Activated naive CD8-positive, alpha-beta T cell (primary cell): ENCODE results near the gene MEIOB.
"Not testable (repeated sequence)": the region's sequence is repeated elsewhere in the genome, so short reads cannot be mapped to it uniquely, and the experiment has no call there.

Source experiments
- H3K27ac Mint-ChIP-seq: one replicate; pipeline ENCODE4 v1.8.0; 2021; ENCODE audit warnings: mixed read lengths
- H3K27me3 Mint-ChIP-seq: one replicate; pipeline ENCODE4 v1.8.0; 2021; ENCODE audit warnings: mixed read lengths
- H3K36me3 Mint-ChIP-seq: one replicate; pipeline ENCODE4 v1.8.0; 2021; ENCODE audit warnings: mixed read lengths
- H3K4me1 Mint-ChIP-seq: one replicate; pipeline ENCODE4 v1.8.0; 2021; ENCODE audit warnings: low read depth, mixed read lengths
- H3K4me3 Mint-ChIP-seq: one replicate; pipeline ENCODE4 v1.8.0; 2021; ENCODE audit warnings: mild to moderate bottlenecking, mixed read lengths
- H3K9me3 Mint-ChIP-seq: one replicate; pipeline ENCODE4 v1.8.0; 2021; ENCODE audit warnings: low read depth, mixed read lengths

The MEIOB gene

DNA sequence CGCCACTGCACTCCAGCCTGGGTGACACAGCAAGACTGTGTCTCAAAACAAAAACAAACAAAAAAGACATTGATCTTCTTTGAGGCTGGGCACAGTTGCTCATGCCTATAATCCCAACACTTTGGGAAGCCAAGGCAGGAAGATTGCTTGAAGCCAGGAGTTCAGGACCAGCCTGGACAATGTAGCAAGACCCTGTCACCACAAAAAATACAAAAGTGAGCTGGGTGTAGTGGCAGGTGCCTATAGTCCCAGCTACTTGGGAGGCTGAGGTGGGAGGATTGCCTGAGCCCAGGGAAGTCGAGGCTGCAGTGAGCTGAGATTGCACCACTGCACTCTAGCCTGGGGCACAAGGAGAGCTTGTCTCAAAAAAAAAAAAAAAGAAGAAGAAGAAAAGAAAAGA is 25.7 kb upstream of the MEIOB start:
- H3K36me3 Mint-ChIP-seq, H3K27me3 Mint-ChIP-seq, H3K4me1 Mint-ChIP-seq, H3K9me3 Mint-ChIP-seq, H3K27ac Mint-ChIP-seq, H3K4me3 Mint-ChIP-seq: not testable (repeated sequence)

DNA sequence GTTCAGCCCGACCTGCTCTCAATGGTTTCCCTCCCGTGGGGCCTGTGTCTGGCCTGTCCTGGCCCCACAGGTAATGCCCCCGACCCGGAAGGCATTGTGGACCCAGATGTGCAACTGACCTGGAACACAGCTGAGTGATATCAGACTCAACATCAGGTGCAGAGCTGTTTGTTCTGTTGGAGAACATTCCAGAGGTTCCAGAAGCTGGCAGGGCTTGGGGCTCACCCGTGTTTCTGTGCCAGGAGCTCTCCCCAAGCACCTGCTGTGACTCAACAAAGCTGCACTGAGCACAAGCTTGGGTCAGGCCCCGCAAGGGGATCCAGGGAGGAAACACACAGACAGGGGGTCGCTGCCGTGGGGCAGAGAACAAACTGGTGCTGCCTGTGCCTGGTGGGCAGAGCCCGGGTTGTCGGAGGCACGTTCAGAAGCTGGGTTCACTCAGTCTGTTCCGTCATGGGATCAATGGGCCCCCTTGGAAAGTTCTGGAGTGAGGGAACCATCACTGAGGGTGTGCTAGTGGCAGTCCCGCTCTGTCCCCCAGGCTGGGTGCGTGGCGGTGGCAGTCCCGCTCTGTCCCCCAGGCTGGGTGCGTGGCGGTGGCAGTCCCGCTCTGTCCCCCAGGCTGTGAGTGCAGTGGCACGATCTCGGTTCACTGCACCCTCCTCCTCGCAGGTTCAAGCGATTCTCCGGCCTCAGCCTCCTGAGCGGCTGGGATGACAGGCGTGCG is 24.1 kb upstream of the MEIOB start:
- no peaks in the 10 kb centered on the region for H3K4me1 Mint-ChIP-seq
- H3K36me3 Mint-ChIP-seq, result no peaks in the 10 kb centered on the region
- H3K27ac Mint-ChIP-seq, result no peak overlapping the region
- no peak overlapping the region for H3K4me3 Mint-ChIP-seq
- peaks cover 3% of the 10 kb centered on the region for H3K27me3 Mint-ChIP-seq
- no peaks in the 10 kb centered on the region for H3K9me3 Mint-ChIP-seq

DNA sequence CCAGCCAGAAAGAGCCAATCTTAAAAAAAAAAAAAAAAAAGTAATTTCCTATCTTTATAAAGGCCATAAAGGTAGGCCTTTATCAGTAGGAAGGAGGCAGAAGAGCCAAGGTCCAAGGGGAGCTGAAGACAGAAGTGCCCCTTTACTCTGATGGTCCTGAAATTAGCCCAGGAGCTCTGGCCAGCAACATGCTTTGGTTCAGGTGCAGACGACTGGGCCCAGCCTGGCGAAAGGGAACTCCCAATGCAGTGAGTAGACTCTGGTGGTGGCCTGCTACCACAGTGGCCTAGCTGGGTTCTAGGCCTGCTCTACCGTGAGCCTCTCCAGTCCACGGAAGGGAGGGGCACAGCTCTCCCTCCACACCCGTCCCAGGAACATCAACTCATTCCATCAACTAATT is 23.1 kb upstream of the MEIOB start:
- H3K36me3 Mint-ChIP-seq, result no peaks in the 10 kb centered on the region
- H3K9me3 Mint-ChIP-seq, result no peaks in the 10 kb centered on the region
- peaks cover 9% of the 10 kb centered on the region for H3K27me3 Mint-ChIP-seq

DNA sequence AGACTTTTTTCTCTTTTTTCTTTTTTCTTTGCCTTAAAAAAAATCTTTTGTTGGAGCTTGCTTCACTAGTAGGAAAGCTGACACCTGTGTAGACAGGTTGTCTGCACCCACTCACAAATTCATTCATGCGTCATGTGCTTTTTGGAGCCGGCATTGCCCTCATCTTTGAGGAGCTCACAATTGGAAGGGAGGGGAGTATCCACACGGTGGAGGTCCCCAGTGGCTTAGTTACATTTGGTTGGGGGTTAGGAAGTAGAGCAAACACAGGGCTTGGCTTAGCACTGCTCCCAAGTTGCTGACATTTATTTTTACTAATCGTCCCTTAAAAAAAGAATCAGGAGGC is 18.7 kb upstream of the MEIOB start:
- Mint-ChIP-seq H3K4me1 (no peaks in the 10 kb centered on the region), H3K27ac (no peak overlapping the region), H3K27me3 (peaks cover 12% of the 10 kb centered on the region), H3K4me3 (no peak overlapping the region), H3K9me3 (no peaks in the 10 kb centered on the region), H3K36me3 (no peaks in the 10 kb centered on the region)

More for the DNA sequence above, 23.1 kb upstream of the MEIOB start:
- Mint-ChIP-seq H3K4me1 (no peaks in the 10 kb centered on the region), H3K27ac (no peak overlapping the region), H3K4me3 (no peak overlapping the region)

DNA sequence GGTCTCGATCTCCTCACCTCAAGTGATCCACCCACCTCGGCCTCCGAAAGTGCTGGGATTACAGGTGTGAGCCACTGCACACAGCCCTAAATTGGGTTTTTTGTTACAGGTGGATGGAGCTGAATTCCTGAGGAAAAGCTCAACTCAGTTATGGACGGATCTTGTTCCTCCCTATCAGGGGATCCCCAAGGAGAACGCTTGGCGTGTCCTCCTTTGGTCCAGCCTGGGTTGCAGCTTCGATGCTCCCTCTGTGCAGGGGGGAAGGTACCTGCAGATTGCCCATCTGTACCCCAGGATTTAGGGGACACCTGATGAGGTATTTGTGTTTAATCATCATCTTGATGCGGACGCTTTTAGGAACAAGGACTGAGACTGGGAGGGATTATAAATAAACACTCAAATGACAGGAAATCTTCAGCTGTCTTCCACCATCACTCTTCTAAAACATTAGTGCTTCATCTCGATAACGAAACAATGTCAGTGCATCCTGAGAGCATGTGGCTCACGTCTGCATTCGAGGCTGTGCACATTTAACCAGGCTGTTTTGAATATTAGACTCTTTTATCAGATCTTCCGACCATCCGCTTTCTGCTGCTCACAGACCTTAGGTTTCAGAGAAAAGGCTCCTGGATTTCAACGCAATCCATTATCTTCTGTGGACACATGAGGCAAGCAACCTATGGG is 18.2 kb upstream of the MEIOB start:
- Mint-ChIP-seq H3K4me3 (no peak overlapping the region), H3K27ac (no peak overlapping the region), H3K4me1 (no peaks in the 10 kb centered on the region), H3K27me3 (peaks cover 12% of the 10 kb centered on the region), H3K36me3 (no peaks in the 10 kb centered on the region), H3K9me3 (no peaks in the 10 kb centered on the region)

DNA sequence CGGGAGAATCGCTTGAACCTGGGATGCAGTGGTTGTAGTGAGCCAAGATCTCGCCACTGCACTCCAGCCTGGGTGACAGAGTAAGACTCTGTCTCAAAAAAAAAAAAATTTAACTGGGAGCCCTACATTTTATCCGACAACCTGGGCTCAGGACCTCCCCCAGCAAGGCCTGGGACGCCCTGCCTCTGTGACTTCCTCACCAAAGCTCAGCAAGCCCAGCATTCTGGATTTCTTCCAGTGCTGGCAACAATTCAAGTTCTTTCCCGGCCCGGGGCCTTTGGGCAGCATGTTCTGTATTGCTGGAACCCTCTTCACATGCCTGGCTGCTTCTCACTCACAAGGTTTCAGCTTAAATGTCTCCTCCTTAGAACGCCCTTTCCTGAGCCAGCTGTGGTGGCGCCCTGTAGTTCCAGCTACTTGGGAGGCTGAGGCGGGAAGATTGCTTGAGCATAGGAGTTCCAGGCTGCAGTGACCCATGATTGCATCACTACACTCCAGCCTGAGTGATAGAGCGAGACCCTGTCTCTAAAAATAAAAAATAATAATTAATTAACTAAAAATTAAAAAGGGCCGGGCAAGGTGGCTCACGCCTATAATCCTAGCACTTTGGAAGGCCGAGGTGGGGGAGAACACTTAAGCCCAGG is 15.9 kb upstream of the MEIOB start:
- no peak overlapping the region for H3K27ac Mint-ChIP-seq
- peaks cover 13% of the 10 kb centered on the region for H3K27me3 Mint-ChIP-seq
- no peaks in the 10 kb centered on the region for H3K4me1 Mint-ChIP-seq
- no peaks in the 10 kb centered on the region for H3K36me3 Mint-ChIP-seq
- no peak overlapping the region for H3K4me3 Mint-ChIP-seq
- H3K9me3 Mint-ChIP-seq, result no peaks in the 10 kb centered on the region

DNA sequence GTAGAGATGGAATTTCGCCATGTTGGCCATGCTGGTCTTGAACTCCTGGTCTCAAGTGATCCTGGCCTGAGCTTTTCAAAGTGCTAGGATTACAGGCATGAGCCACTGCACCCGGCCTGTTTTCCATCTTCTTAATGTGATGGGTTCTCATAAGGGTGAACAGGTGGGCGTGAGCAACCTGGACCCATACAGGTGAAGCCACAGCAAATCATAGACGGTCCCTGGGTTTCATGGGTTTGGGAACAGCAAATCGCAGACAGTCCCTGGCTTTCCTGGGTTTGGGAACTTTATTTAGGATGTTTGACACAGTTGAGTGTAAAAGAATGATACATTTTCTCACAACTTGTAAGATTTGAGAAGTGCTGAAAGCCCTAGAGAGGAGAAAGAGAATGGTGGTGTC is 12.9 kb upstream of the MEIOB start:
- Mint-ChIP-seq H3K36me3 (no peaks in the 10 kb centered on the region), H3K4me1 (no peaks in the 10 kb centered on the region), H3K27ac (no peak overlapping the region), H3K27me3 (peaks cover 7% of the 10 kb centered on the region), H3K9me3 (no peaks in the 10 kb centered on the region), H3K4me3 (no peak overlapping the region)

DNA sequence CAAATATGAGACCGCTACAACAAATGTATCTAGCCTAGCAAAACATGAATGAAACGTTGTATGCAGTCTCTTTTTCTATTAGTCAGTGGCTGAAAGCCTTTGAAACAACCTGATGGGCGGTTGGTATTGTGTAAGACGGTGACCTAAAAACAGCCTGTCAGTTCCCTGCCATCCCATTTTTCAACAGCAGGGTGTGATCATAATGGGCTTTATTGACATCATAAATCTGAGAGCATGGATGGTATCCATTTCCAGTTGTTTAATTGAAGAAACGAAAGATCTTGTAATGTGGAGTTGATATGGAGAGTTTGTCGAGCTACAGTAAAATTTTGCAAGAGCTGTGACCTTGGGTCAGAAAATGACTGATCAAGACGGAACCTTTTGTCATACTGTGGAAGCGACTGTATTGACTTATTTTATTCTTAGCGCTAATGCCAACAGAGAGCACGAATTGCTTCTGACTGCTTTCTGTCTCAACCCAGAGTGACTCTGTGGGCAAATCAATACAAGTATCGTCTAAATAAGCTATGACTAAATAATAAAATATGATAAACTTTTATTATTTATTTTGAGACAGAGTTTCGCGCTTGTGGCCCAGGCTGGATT is 12.3 kb upstream of the MEIOB start:
- Mint-ChIP-seq H3K4me1 (no peaks in the 10 kb centered on the region), H3K27me3 (peaks cover 12% of the 10 kb centered on the region), H3K9me3 (no peaks in the 10 kb centered on the region), H3K4me3 (no peak overlapping the region), H3K27ac (no peak overlapping the region), H3K36me3 (no peaks in the 10 kb centered on the region)

DNA sequence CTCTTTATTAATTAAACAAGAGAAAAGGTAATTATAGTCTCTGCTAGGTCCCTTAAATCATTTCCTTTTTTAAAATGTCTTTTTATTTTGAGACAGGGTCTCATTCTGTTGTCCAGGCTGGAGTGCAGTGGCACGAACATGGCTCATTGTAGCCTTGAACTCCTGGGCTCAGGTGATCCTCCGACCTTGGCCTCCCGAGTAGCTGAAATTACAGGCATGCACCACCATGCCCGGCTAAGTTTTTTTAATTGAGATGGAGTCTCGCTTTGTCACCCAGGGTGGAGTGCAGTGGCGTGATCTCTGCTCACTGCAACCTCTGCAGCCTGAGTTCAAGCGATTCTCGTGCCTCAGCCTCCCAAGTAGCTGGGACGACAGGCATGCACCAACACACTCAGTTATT is 9.2 kb upstream of the MEIOB start:
- H3K4me1 Mint-ChIP-seq, H3K9me3 Mint-ChIP-seq, H3K27ac Mint-ChIP-seq, H3K36me3 Mint-ChIP-seq, H3K4me3 Mint-ChIP-seq: not testable (repeated sequence)
- H3K27me3 Mint-ChIP-seq, result peaks cover 14% of the 10 kb centered on the region

DNA sequence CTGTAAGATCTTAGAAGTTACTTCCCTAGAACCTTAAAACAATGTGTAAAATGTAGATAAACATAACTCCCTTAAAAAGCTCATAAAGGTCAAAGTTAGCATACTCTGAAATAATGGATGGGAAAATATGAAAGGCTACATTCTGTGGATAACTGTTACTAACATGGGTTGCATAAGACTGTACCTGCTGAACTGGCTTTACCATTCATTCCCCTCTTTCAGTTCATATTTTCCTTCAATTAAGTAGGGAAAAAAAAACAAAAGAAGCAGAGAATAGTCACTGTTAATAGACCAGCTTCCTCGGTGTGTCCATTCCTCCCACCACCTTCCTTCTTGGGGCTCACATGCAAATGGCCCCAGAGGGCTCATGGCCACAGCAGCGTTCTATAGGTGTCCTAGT is 7.5 kb upstream of the MEIOB start:
- Mint-ChIP-seq H3K27me3 (peaks cover 14% of the 10 kb centered on the region), H3K4me3 (no peak overlapping the region), H3K4me1 (no peaks in the 10 kb centered on the region), H3K27ac (no peak overlapping the region), H3K36me3 (no peaks in the 10 kb centered on the region), H3K9me3 (no peaks in the 10 kb centered on the region)

DNA sequence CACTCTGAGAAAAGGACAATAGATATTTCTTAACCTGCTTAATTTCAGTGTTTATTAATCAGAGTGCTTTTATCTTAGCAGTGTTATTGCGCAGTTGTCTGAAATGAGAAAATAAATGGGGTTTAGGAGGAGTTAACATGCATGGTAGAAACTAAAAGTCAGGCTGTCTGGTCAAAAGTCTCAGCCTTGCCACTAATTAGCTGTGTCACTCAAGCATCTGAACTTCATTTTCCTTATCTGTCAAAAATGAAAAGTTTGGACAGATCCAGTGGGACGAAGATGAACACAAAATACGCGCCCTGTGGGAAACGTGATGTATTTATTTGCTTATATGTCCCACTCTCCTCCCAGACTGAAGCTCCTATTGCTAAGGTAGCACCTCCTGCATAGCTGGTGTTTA is 6.3 kb upstream of the MEIOB start:
- Mint-ChIP-seq H3K27ac (no peak overlapping the region), H3K4me3 (no peak overlapping the region), H3K9me3 (no peaks in the 10 kb centered on the region), H3K27me3 (peaks cover 14% of the 10 kb centered on the region), H3K36me3 (no peaks in the 10 kb centered on the region), H3K4me1 (no peaks in the 10 kb centered on the region)

DNA sequence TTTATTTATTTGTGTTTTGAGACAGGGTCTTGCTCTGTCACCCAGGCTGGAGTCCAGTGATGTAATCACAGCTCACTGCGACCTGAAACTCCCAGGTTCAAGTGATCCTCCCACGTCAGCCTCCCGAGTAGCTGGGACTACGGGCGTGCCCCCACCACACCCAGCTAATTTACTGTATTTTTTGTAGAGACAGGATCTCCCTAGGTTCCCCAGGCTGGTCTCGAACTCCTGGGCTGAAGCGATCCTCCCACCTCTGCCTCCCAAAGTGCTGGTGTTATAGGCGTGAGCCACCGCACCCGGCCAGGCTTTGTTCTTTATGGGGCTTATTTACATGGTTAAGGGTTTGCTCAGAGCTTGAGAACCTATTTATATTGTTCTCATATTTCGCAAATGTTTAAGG is 5.8 kb upstream of the MEIOB start:
- Mint-ChIP-seq H3K36me3 (no peaks in the 10 kb centered on the region), H3K4me3 (no peak overlapping the region), H3K27me3 (peaks cover 14% of the 10 kb centered on the region), H3K9me3 (no peaks in the 10 kb centered on the region), H3K27ac (no peak overlapping the region), H3K4me1 (no peaks in the 10 kb centered on the region)

DNA sequence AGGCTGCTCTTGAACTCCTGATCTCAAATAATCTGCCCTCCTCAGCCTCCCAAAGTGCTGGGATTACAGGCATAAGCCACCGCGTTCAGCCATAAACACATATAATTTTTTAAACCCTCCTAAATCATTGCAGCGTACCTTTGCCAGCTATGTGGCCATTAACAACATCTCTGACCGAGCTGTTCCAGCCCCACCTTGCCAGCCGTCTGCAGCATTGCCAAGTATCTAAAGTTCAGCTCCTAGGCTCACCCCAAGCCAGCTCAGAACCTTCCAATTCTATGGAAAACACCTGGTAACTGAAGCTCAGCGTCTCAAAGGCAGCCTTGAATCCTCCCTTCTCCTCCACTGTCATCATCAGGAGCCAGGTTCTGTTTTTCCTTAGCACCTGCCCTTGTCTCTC is 5.1 kb upstream of the MEIOB start:
- Mint-ChIP-seq H3K27ac (no peak overlapping the region), H3K4me3 (no peak overlapping the region), H3K4me1 (peaks cover 3% of the 10 kb centered on the region), H3K9me3 (no peaks in the 10 kb centered on the region), H3K27me3 (peaks cover 17% of the 10 kb centered on the region), H3K36me3 (no peaks in the 10 kb centered on the region)

DNA sequence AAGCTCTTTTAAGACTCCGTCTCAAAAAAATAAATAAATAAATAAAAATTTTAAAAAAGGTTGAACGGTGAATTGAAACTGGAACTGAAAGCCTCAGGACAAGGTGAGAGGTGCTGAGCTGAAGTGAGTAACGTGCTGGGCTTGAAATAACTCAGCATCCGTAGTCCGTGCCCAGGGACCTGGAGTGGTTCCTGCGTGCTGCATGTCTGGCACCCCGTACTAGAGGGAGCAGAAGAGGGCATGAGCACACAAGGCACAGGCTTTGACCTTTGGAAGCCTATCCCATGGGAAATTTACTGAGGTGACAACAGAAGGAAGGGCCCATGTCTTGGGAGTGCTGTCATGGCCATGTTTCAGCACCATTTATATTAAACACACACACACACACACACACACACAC is 4.5 kb upstream of the MEIOB start:
- peaks cover 17% of the 10 kb centered on the region for H3K27me3 Mint-ChIP-seq
- H3K4me3 Mint-ChIP-seq, result no peak overlapping the region
- no peaks in the 10 kb centered on the region for H3K36me3 Mint-ChIP-seq
- H3K27ac Mint-ChIP-seq, result no peak overlapping the region
- H3K9me3 Mint-ChIP-seq, result no peaks in the 10 kb centered on the region
- H3K4me1 Mint-ChIP-seq, result peaks cover 3% of the 10 kb centered on the region

DNA sequence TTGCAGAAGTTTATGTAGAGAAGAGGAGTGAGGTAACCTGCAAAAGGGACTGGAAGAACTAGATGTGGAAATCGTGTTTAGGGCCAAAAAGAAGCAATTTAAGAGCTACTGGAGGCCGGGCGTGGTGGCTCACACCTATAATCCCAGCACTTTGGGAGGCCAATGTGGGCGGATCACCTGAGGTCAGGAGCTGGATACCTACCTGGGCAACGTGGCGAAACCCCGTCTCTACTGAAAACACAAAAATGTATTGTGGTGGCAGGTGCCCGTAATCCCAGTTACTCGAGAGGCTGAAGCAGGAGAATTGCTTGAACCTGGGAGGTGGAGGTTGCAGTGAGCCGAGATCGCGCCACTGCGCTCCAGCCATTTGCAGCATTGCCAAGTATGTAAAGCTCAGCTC is 4.1 kb upstream of the MEIOB start:
- H3K4me3 Mint-ChIP-seq, H3K27ac Mint-ChIP-seq, H3K36me3 Mint-ChIP-seq, H3K4me1 Mint-ChIP-seq, H3K9me3 Mint-ChIP-seq: not testable (repeated sequence)
- peaks cover 17% of the 10 kb centered on the region for H3K27me3 Mint-ChIP-seq
